HuH-7 (cell line): ENCODE results near the gene RIPOR3.
"Not testable (repeated sequence)": the region's sequence is repeated elsewhere in the genome, so short reads cannot be mapped to it uniquely, and the experiment has no call there.

Source experiments
- DNase-seq: peaks from one replicate; pipeline ENCODE4 v3.0.0; 2011; ENCODE audit warnings: low spot score

RIPOR3 gene

GRCh38 chr20:50607850-50608749, 83.2 kb downstream of the RIPOR3 start:
- DNase-seq: no peak

- no peak for DNase-seq
These were observed 83.9 kb downstream of the RIPOR3 start for GRCh38 chr20:50607436-50607835.

GRCh38 chr20:50605136-50605535, 86.2 kb downstream of the RIPOR3 start:
- no peak for DNase-seq

GRCh38 chr20:50604451-50604850, 86.9 kb downstream of the RIPOR3 start:
- DNase-seq: no peak

GRCh38 chr20:50602432-50603088, 88.8 kb downstream of the RIPOR3 start:
- DNase-seq: no peak

GRCh38 chr20:50601511-50602431, 89.6 kb downstream of the RIPOR3 start:
- no peak for DNase-seq

- DNase-seq: no peak
These were observed 91.0 kb downstream of the RIPOR3 start for GRCh38 chr20:50600281-50600895.

- not testable (repeated sequence) for DNase-seq
These were observed 92.6 kb downstream of the RIPOR3 start for GRCh38 chr20:50598768-50599167.

GRCh38 chr20:50598074-50598473, 93.3 kb downstream of the RIPOR3 start:
- DNase-seq: no peak

GRCh38 chr20:50597406-50597969, 93.9 kb downstream of the RIPOR3 start:
- no peak for DNase-seq

GRCh38 chr20:50596694-50597021, 94.7 kb downstream of the RIPOR3 start:
- no peak for DNase-seq

GRCh38 chr20:50595988-50596693, 95.2 kb downstream of the RIPOR3 start:
- DNase-seq: no peak

GRCh38 chr20:50595433-50595895, 95.9 kb downstream of the RIPOR3 start:
- DNase-seq: no peak

GRCh38 chr20:50594591-50595432, 96.5 kb downstream of the RIPOR3 start:
- no peak for DNase-seq

- no peak for DNase-seq
These were observed 97.1 kb downstream of the RIPOR3 start for GRCh38 chr20:50594231-50594590.

- no peak for DNase-seq
These were observed 98.4 kb downstream of the RIPOR3 start for GRCh38 chr20:50593005-50593335.

- DNase-seq: no peak
These were observed 98.9 kb downstream of the RIPOR3 start for GRCh38 chr20:50592282-50593004.

- DNase-seq: no peak
These were observed 100.0 kb downstream of the RIPOR3 start for GRCh38 chr20:50591233-50591852.

GRCh38 chr20:50590348-50590664, 101.0 kb downstream of the RIPOR3 start:
- DNase-seq: no peak
